Fibroblast of mammary gland (primary cell): ENCODE measurements around the gene LRRC32.

Source experiments
- DNase-seq: peaks from one replicate; pipeline ENCODE4 v3.0.0-alpha.2; 2010; ENCODE audit warnings: low read depth
- H3K4me3 ChIP-seq: 2 replicates; pipeline ENCODE4 v1.5.1; 2011; ENCODE audit warnings: low read depth, mild to moderate bottlenecking, low read length, moderate library complexity; ENCODE audit not compliant: control insufficient read depth
- TF ChIP-seq, protein P1 (sequence below): conservative IDR thresholded peaks from 2 replicates; pipeline ENCODE4 v1.5.1; 2011; ENCODE audit warnings: low read depth, low read length, inconsistent platforms; ENCODE audit not compliant: control insufficient read depth, insufficient read depth

The LRRC32 gene

GRCh38 chr11:76653674-76654284 is 16.8 kb downstream of the LRRC32 start:
- DNase-seq: peak; percentile 87
- H3K4me3 ChIP-seq: no peak overlapping the region
- TF ChIP-seq, protein P1, sequence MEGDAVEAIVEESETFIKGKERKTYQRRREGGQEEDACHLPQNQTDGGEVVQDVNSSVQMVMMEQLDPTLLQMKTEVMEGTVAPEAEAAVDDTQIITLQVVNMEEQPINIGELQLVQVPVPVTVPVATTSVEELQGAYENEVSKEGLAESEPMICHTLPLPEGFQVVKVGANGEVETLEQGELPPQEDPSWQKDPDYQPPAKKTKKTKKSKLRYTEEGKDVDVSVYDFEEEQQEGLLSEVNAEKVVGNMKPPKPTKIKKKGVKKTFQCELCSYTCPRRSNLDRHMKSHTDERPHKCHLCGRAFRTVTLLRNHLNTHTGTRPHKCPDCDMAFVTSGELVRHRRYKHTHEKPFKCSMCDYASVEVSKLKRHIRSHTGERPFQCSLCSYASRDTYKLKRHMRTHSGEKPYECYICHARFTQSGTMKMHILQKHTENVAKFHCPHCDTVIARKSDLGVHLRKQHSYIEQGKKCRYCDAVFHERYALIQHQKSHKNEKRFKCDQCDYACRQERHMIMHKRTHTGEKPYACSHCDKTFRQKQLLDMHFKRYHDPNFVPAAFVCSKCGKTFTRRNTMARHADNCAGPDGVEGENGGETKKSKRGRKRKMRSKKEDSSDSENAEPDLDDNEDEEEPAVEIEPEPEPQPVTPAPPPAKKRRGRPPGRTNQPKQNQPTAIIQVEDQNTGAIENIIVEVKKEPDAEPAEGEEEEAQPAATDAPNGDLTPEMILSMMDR: no peak

GRCh38 chr11:76653012-76653673 is 17.4 kb downstream of the LRRC32 start:
- no peak for DNase-seq
- TF ChIP-seq, protein P1: no peak
- H3K4me3 ChIP-seq: no peak overlapping the region

DNA sequence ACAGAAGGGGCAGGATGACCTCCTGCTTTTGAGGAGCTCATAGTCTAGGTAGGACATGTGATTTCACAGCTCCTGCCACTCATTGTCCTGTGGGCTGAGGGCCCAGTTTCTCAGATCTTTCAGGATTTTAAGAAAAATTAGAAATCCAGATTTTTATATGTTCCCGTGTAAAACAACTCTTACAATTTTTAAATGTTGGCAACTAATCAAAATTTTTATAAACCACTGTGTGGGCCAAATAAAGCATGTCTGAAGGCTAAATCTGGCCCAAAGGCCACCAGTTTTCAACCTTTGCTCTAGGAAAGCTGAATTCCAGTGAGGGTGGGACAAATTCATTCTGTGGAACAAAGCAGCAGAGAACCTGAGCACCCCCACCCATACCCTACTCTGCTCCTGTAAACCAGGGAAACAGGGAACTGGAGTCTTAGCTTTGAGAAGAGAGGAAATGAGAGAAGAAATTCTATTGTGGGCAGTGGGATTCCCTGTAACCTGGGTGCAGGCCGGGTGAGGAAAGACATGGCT is 20.6 kb downstream of the LRRC32 start:
- no peak for DNase-seq
- TF ChIP-seq, protein P1: no peak
- no peak overlapping the region for H3K4me3 ChIP-seq

DNA sequence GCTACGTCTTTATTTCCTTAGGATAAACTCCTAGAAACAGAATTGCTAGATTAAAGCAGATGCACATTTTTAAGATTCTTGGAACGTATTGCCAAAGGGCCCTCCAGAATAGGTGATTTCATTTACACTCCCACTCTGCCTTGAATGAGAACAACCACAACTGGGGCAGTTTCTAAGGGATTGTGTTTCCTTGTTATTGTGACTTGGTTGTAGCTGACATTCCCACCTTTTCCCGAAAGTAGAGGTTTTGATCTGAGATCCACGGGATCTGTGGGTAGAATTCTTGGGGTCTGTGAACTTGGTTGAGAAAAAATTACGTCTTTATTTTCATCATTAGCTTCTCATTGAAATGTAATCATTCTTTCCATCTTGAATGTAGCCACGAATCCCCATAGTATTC is 21.5 kb downstream of the LRRC32 start:
- H3K4me3 ChIP-seq: no peak overlapping the region
- TF ChIP-seq, protein P1: no peak
- no peak for DNase-seq

- TF ChIP-seq, protein P1: no peak
- DNase-seq: no peak
- H3K4me3 ChIP-seq: no peak overlapping the region
These were observed 22.5 kb downstream of the LRRC32 start for GRCh38 chr11:76648061-76648460.

GRCh38 chr11:76646882-76647534 is 23.5 kb downstream of the LRRC32 start:
- DNase-seq: no peak
- H3K4me3 ChIP-seq: no peak overlapping the region
- TF ChIP-seq, protein P1: no peak
